HG02938 (cell line): Measurements from ENCODE around the gene GUCY1A1.

Source experiments
- ATAC-seq: cut with Tn5 transposase; IDR thresholded peaks from one replicate; pipeline ENCODE4 v1.9.1; 2021; ENCODE audit warnings: mild to moderate bottlenecking, moderate library complexity; ENCODE audit not compliant: unreplicated experiment

The GUCY1A1 gene

DNA sequence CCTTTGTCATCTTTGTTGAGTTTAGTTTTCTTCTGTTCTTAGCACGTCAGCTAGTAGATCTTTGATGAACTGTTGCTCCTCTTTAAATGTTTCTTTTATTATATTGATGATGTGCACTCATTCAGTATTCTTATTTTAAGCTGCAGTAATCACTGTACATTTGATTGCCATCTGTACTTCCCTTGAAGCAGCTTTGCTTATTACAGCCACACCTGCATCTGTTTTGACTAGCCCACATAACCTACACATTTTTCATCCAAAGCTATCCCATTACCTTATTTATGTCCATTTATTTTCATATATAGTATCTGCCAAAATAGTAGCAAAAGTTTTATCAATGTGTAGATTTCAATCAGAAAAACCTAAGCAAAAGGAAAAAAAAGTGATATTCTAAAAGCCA, 68.3 kb downstream of the GUCY1A1 start:
- ATAC-seq, result no peak

DNA sequence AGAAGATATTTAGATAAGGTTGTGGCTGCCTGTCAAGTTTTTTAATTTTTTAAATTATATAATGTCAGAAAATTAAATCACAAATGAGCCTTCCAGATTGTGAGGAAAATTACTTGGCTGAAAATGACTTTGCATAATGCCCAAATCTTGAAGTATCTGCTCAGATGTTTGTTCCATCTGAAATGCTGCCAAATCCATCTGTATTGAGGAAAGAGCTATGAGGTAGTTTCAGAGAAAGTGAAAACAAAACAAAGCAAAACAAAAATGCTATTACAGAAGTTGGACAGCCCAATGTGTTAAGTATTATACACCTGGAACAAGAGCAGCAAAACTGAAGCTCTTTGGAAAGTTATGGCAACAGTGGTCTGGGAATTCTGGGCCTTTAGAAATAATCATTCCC, 68.8 kb downstream of the GUCY1A1 start:
- no peak for ATAC-seq

DNA sequence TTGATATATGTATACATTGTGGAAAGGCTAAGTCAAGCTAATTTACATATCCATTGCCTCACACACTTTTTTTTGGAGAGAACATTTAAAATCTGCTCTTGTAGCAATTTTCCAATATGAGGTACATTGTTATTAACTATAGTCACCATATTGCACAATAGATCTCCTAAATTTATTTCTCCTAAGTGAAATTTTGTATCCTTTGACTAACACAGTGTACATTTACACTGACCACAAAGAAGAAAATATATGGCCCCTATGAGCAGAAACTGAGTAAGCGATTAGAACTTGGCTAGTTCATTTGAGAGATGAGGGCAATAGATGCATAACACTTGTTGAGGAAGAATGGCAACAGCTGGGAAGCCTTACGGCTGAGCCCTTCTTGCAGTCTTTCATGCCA, 71.9 kb downstream of the GUCY1A1 start:
- ATAC-seq, result no peak

DNA sequence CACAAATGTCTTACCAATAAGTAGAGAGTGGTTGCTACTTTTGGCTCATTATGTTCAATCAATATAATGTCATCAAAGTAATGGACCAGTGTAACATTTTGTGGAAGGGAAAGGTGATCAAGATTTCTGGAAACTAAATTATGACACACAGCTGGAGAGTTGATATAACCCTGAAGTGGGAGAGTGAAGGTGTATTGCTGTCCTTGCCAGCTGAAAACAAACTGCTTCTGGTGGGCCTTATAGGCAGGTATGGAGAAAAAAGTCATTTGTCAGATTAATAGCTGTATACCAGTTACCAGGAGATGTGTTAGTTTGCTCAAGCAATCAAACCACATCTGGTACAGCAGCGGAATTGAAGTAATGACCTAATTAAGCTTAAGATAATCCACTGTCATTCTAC, 74.9 kb downstream of the GUCY1A1 start:
- no peak for ATAC-seq

DNA sequence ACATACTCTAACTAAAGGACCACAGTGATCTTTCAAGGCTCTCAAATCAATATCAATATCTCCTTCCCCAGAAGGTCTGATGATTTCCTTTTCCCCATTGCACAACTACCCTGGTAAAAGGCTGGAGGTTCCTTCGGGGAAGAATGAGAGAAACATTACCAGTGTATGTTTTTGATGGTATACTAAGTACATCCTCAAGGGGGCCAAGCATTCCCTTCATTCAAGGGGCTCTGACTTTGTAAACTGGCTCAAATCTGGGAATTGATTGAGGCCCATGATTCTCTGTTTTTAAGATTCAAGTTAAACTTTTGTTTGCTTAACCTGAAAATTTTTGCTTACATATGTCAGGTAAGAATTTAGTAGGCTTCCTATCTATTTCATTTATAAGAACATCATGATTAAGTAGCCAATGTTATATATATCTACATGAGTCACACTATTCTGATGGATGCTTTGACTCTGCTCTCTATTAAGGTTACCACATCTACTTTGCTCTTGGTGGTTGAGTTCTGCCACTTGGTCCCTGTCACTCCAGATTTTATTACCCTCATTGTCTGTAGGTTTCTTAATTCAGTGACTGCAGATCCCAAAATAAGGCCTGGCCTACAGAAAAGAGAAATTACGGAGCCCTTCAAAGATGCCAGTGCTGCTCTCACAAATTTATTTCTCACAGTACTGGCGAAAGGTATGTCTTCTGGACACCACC, 75.8 kb downstream of the GUCY1A1 start:
- no peak for ATAC-seq

DNA sequence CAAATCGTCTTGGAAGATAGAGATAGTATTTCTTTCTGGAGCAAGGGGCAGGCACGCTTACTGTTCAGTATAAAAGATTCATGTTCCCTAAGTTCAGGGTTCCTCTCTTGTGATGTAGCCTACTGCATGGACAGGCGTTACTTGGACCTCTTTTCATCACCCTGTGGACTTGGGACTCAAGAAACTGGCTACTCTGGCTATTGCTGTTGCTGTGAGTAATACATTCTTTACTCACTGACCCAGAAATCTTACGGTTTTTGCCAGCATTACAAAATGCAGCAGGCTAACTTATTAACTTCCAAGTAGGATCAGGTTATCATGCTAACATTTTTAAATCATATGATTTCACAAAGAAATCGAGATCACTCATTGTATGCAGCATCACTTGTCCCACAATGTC, 79.3 kb downstream of the GUCY1A1 start:
- ATAC-seq, result no peak

DNA sequence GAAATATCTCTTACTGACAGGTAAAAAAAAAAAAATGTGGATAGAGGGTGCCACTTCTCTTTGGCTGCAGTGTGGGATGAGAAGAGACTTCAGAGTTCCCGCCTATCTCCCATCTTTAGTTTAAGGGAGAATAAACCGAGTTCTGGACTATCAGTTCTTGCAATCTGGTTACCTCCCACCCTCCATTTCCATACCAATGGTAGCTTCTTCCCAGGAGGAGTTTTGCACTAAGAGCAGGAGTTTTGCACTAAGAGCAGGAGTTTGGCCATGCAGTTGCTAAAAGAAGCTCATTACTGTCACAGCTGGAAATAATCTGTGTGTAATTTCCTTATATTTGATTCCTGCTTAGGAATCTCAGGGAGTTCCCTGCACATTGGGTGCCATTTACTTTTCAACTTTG, 81.4 kb downstream of the GUCY1A1 start:
- no peak for ATAC-seq

DNA sequence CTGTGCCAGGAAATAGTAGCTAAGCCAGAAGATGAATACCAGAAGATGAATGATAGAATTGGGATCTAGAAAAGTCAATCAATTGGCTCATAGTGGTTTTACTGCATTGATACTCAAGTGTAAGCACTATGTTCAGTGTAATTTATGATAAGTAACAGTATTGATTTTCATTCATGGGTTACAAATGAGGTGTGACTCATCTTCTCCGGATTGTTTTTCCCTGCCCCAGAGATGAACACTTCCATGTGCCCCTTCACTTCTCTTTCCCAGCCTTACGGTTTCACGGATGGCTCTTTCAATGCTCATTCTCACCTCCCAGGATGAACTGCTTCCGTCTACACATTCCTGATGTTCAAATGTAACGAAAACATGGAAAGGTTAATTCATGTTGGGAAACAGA, 82.4 kb downstream of the GUCY1A1 start:
- no peak for ATAC-seq

DNA sequence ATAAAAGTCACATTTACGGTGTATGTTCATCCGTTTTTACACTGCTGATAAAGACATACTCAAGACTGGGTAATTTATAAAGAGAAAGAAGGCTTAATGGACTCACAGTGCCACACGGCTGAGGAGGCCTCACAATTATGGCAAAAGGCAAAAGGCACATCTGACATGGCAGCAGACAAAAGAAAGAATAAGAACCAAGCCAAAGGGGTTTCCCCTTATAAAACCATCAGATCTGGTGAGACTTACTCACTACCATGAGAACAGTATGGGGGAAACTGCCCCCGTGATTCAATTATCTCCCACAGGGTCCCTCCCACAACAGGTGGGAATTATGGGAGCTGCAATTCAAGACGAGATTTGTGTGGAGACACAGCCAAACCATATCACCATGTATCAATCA, 84.9 kb downstream of the GUCY1A1 start:
- no peak for ATAC-seq

DNA sequence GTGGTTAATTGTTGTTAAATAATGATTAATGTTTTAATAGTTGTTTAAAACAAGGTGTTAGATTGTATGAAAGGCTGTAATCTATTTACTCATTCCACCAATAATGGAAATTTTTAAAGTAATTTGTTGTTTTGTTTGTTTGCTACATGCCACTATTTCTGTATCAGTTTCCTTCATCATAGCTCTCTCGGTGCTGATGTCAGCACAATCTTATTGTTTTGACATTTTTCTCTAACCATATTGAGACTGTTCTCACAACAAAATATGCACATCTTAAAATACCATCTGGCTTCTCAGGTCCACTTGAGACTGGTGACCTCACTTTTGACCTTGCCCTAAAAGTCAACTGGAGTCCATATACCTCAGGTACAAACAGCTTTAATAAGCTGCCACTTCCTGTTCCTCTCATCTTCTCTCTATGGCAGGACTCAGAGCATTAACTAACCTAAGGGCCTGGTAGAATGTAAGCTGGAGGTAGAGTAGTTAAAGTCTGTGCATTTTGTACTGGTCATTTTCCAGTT, 91.2 kb downstream of the GUCY1A1 start:
- ATAC-seq, result no peak

DNA sequence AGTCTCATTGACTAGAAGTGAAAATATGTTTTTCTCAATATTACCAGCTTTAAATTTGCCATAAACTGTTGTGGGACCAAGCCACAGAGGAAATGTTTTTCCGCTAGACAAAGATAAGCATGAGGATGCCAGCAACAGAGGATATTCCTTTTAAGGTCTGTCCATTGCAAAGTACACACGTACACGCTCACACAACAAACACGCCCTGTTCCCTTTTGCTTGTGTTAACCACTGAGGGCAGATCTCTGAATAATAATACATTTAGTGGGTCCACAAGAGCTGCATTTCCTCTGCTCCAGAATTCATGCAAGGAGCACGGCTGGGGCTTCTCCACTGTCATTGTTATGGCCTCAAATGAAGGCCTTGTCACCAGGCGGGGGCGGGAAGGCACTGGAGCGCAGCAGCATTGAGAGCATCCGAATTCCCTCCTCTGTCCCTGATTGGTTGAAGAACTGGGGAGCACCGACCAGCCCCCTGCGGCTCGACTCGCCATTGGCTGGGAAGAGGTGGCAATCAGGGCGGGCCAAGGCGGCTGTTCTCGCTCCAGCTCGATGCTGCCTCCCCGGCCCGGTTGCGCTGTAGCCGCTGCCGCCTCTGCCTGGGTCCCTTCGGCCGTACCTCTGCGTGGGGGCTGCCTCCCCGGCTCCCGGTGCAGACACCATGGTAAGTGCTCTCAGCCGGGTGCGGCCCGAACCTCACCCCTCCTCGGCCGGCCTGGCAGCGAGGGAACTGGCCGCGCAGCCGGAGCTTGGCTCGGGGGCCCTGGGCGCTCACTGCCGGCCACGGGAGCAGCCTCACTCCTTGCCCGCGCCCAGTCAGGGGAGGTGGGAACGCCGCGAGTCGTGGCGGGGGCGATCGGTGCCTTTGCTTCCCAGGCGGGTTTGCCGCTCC, 92.1 kb downstream of the GUCY1A1 start, which contains the start of gene GUCY1B1:
GUCY1B1 (plus strand) TSS at position 541 of the 891 bp plus-strand sequence; CDS start at position 661, 120 bp downstream.
- ATAC-seq, result peak; percentile 96

DNA sequence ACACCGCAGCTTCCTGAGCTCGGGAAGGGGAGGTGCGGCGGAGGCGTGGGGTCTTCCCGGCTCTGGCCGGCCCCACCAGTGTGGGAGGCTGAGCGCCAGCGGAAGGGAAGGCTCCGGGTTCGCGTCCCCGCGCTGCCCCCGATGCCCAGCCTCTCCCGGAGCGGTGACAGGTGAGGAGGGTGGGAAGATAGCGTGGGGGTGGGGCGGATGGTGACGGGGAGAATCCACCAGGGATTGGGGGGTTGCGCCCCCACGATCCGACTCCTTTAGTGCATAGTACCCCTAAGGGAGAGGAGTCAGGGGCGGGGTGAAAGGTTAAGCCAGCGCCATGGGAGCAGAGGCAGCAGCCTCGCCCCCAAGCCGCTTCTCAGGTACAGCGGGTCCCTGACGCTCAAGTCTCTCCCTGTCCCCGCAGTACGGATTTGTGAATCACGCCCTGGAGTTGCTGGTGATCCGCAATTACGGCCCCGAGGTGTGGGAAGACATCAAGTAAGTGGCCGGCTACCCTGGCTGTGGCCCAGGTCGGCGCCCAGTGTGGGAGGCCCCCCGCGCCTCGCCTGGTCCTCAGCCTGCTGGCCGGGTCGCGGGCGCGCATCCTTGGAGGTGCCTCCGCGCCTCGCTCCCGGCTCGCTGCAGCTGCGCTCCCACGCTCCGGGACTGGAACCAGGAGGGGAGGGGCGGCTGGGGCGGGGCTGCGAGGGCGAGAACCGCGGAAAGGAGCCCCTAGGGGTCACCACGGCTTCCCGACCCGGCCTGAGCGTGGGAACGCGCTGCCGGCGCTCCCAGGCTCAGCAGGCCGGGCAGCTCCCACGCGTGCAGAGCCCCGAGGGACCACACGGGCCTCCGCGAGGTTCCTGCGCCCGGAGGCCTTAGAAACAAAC, 93.0 kb downstream of the GUCY1A1 start:
- peak; percentile 18 for ATAC-seq

DNA sequence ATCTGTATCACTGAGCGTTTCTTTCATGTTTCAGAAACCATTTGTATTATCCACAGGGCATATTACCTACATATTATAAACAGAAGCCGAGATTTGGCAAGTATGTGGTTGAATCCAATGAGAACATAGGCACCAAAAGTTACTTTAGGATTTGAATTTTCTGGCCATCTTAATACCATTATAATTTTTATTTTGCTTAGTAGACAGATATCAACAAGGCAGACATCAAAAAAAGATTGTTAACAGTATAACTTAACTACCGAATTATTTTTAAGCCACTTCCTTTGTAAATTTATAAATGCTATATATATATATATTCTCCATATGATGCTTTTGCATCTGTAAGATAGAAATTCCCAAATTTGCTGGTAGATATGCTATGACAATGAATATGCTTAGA, 94.4 kb downstream of the GUCY1A1 start:
- no peak for ATAC-seq

DNA sequence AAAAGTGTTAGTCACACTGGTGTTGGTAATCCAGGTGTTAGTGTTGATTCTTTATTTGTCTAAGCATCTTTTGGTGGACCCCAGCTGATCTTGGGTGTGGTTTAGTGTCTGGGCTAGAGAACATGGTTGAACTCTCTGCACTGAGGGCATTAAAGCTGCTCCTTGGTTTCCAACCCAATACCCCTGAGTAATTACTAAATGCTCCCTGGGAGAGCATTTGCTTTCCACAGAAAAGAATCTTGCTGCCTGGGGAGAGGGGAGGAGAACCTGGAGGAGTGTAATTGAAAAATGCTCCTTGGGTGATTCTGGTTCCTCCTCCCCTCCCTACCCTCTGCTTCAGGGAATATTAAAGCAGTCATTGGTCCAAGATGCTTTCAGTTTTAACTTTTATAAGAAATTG, 95.3 kb downstream of the GUCY1A1 start:
- no peak for ATAC-seq

DNA sequence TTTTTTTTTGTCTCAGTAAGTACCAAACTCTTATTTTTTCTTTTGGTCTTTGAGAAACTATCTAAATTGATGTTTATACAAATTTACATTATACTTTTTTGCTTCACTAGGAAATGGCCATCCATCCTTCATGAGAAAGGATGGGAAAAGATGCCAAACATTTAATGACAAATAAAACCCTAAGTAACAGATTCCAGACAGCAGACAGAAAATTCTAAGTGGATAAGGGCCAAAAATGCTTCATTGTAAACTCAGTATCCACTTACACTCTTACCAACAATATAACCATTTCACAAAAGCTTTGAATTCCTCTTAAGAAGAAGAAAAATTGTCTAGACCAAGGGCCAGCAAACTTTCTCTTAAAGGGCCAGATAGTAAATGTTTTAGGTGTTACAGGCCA, 95.7 kb downstream of the GUCY1A1 start:
- no peak for ATAC-seq

DNA sequence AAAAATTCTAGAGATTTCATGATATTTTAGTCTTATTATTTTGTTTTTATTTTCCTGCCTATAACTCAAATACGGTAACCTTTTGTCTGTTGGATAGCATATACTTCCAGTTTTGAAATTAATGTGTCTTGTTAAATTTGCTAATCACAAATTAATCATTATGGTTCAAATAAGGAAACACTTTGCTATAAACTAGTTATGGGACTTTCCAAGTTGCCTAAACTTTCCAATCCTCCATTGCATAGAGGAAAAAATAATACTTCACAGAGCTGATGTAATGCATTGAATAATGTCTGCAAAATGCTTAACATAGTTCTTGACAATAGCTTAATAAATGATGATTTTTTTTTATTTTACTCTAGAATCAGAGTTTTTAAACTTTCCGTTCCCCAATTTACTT, 96.9 kb downstream of the GUCY1A1 start:
- ATAC-seq, result no peak

DNA sequence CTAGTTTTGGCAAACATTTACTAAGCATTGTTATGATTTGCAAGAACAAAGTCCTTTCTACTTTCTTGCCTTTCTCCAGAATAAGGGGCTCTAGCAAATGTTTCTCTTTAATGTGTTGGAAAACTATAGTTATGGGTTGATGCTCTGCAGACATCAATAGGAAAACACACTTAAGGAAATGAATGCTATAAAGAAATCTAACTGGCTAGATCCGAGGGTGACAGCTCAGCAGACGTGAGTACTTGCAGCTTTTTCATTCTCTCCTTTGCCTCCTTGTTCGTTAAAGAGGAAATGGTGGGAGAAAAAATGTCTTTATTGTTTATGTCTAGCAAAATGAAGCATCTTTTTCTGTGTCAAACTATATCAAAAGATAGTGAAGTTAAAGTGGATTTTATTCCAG, 98.5 kb downstream of the GUCY1A1 start:
- no peak for ATAC-seq

DNA sequence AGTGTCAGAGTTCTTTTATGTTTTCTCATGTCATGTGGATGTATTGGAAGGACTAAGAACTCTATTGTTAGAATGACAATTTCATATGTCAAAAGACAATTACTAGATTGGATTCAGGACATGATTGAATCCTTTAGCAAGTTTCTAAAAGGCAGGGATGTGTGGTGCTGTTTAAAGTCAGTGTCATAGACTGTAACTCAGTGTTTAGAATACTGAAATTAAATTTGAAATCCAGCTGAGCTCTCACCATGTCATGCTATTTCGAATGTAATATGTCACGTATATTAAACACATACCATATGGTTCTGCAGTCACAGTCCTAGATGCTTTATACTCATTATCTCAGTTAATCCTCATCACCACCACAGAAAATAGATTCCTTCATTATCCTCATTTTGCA, 100.0 kb downstream of the GUCY1A1 start:
- ATAC-seq, result no peak

DNA sequence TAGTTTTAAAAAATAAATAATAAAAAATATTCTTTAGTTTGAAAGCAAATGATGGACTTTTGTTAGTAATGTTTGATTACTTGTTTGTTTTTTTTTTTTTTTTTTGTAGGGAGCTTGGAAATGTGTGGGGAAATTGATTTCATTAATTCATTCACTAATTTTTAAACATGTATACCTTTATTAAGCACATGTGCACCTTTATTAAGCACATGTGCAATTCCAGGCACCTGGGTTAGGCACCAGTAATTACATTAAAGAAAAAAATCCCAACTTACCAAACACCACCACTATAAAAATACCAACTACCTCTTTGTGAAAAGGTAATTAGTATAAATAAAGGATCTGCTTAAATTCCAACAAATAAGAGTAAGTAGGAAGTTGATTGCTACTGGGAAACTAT, 101.7 kb downstream of the GUCY1A1 start:
- no peak for ATAC-seq

DNA sequence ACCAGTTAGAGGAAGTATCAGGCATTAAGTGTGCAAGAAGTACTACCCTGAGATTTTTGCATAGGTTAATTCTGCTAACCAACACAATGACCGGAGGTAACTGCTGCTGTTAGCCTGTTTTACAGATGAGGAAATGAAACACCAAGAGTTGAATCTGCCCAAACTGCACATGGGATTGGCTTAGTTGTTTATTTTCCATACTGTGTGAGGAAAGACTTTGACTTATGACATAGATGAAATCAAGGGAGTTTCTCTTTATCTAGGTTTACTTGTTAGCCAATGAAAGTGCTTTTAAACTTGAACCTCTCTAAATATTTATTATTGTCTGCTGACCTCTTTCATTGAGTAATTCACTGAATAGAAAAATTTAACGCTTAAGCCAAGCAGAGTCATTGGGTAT, 102.4 kb downstream of the GUCY1A1 start:
- peak; percentile 90 for ATAC-seq
